Lower leg skin (tissue), 3 donors: Measurements from ENCODE around the gene GALNT12.

Experiments used
- POLR2A ChIP-seq, 2 donors: fragments of 450-650 bp; IDR thresholded peaks; one replicate each; pipeline ENCODE4 v1.6.1; 2016 to 2017; ENCODE audit warnings: antibody characterized with exemption in 2 of 2, mild to moderate bottlenecking in 1 of 2, moderate library complexity in 1 of 2
- TF ChIP-seq, protein P1 (sequence below), 3 donors: fragments of 450-650 bp; IDR thresholded peaks; one replicate each; pipeline ENCODE4 v1.5.1; 2016; ENCODE audit warnings: antibody characterized with exemption in 3 of 3, mild to moderate bottlenecking in 3 of 3, moderate library complexity in 2 of 3

DNA sequence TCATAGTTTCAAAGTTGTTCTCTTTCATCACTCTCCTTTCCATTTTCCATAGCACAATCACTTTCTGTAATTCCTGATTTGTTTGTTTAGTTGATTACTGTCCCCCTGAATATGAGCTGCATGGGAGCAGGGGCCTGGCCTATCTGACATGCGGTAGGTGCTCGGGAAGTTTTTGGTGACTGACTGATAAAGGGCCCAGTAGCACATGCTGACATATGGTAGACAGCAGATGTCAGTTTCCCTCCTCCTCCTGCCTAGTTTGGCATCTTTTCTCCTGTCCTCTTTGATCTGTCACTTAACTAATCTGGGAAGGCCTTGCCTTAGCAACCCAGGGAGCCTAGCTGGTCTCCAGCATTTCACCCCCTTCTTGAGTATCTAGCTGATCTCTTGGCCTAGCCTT, 14.4 kb downstream of the GALNT12 start:
- TF ChIP-seq, protein P1, sequence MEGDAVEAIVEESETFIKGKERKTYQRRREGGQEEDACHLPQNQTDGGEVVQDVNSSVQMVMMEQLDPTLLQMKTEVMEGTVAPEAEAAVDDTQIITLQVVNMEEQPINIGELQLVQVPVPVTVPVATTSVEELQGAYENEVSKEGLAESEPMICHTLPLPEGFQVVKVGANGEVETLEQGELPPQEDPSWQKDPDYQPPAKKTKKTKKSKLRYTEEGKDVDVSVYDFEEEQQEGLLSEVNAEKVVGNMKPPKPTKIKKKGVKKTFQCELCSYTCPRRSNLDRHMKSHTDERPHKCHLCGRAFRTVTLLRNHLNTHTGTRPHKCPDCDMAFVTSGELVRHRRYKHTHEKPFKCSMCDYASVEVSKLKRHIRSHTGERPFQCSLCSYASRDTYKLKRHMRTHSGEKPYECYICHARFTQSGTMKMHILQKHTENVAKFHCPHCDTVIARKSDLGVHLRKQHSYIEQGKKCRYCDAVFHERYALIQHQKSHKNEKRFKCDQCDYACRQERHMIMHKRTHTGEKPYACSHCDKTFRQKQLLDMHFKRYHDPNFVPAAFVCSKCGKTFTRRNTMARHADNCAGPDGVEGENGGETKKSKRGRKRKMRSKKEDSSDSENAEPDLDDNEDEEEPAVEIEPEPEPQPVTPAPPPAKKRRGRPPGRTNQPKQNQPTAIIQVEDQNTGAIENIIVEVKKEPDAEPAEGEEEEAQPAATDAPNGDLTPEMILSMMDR (IDR thresholded peaks at IDR 0.05), result no peak
- TF ChIP-seq POLR2A (IDR thresholded peaks at IDR 0.05), result no peak
